Dendritic cell treated with granulocyte-macrophage colony-stimulating factor and Interleukin-4, amounts not matched to agents 40 ng/mL and 50 ng/mL, for 4 days (primary cell): ENCODE results near the gene CNEP1R1.

ENCODE experiments used
- H3K27ac Mint-ChIP-seq: one replicate; pipeline ENCODE4 v1.8.0; 2022; ENCODE audit warnings: mild to moderate bottlenecking, mixed read lengths
- H3K27me3 Mint-ChIP-seq: one replicate; pipeline ENCODE4 v1.8.0; 2022; ENCODE audit warnings: mild to moderate bottlenecking, mixed read lengths
- H3K36me3 Mint-ChIP-seq: one replicate; pipeline ENCODE4 v1.8.0; 2022; ENCODE audit warnings: low read depth, mixed read lengths
- H3K4me1 Mint-ChIP-seq: one replicate; pipeline ENCODE4 v1.8.0; 2022; ENCODE audit warnings: low read depth, mixed read lengths
- H3K4me3 Mint-ChIP-seq: one replicate; pipeline ENCODE4 v1.8.0; 2022; ENCODE audit warnings: mild to moderate bottlenecking, moderate library complexity, mixed read lengths
- H3K9me3 Mint-ChIP-seq: one replicate; pipeline ENCODE4 v1.8.0; 2022; ENCODE audit warnings: mixed read lengths
- intact Hi-C: fragments of 100-400 bp; cut with micrococcal nuclease; formaldehyde crosslinking; loops from one replicate; pipeline ENCODE4 v1.15.0; 2022

Gene CNEP1R1

GRCh38 chr16:50036426-50036825 lies 11.4 kb downstream of the CNEP1R1 start:
- intact Hi-C loops = no loop called here
- Mint-ChIP-seq H3K4me1 (peaks cover 35% of the 10 kb centered on the region), H3K27me3 (no peaks in the 10 kb centered on the region)

DNA sequence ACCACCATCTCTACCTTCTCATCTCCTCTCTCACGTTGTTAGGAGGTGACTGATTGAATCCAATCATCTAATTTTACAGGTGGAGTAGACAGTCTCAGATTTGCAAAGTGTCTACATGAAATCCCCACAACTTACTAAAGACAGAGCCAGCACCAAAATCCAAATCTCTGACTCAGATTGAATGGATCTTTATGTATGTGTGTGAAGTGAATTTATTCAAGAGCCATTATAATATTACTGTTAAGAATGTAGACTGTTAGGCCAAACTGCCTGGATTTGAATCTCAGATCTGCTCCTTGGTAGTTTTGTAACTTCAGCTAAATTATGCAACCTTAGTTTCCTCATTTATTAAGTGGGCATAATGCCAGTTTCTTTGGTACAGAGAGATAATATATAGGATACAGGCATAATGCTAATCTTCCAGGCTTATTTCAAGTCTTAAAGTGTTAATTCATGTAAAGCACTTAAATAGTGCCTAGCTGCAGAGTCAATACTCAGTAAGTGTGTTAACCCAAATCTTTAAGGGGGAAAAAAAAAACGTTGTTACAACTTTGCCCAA lies 12.7 kb downstream of the CNEP1R1 start:
- peaks cover 35% of the 10 kb centered on the region for H3K4me1 Mint-ChIP-seq
- peak overlapping the region; percentile 83 for H3K27ac Mint-ChIP-seq

More at GRCh38 chr16:50036426-50036825, 11.4 kb downstream of the CNEP1R1 start:
- peaks cover 51% of the 10 kb centered on the region for H3K36me3 Mint-ChIP-seq
- no peak overlapping the region for H3K27ac Mint-ChIP-seq
- no peak overlapping the region for H3K4me3 Mint-ChIP-seq
- H3K9me3 Mint-ChIP-seq = no peaks in the 10 kb centered on the region

GRCh38 chr16:50038286-50038685 lies 13.3 kb downstream of the CNEP1R1 start:
- Mint-ChIP-seq H3K4me3 (peak overlapping the region; percentile 45), H3K27ac (peak overlapping the region; percentile 83), H3K9me3 (no peaks in the 10 kb centered on the region), H3K36me3 (peaks cover 33% of the 10 kb centered on the region), H3K4me1 (peaks cover 36% of the 10 kb centered on the region), H3K27me3 (no peaks in the 10 kb centered on the region)
- intact Hi-C loops = loop anchor here (1.0 to 2.0 kb wide), 3 partner anchors 13 to 115 kb away; partner anchors contain the start of genes CNEP1R1, HEATR3 and TENT4B

More for the DNA sequence above, 12.7 kb downstream of the CNEP1R1 start:
- Mint-ChIP-seq H3K27me3 (no peaks in the 10 kb centered on the region), H3K9me3 (no peaks in the 10 kb centered on the region), H3K4me3 (peak overlapping the region; percentile 9), H3K36me3 (peaks cover 38% of the 10 kb centered on the region)
- intact Hi-C loops = loop anchor here (1.0 to 2.0 kb wide), 3 partner anchors 13 to 115 kb away; partner anchors contain the start of genes CNEP1R1, HEATR3 and TENT4B

DNA sequence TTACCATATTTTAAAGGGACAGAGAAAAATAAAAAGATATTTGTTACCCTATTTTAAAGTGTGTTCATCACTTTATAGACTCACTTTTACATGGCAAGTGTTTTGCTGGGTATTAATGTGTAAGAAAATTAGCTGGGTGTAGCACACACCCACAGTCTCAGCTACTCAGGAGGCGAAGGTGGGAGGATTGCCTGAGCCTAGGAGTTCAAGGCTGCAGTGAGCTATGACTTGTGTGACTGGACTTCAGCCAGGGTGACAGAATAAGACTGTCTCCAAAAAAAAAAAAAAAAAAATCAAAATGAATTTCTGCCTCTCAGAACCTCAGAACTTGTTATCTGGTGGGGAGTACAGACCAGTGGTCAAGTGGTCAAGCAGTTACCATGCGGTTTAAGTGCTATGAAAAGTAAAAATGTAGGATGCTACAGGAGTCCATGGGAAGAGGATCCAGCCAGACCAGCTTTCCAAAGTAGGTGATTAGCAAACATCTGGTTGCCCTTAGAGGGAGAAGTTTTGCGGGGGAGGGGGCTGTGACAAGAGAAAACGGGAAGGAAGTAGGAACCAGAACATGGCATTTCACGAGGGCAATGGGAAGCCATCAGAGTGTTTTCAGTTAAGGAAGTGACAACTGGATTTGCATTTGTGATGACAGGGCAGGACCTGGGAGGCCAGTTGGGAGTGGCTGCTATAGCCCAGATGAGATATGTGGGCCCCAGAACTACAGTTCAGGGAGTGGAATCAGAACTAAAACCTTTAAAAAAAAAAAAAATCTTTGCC lies 13.9 kb downstream of the CNEP1R1 start:
- Mint-ChIP-seq H3K27ac (peak overlapping the region; percentile 83), H3K27me3 (no peaks in the 10 kb centered on the region), H3K36me3 (peaks cover 26% of the 10 kb centered on the region), H3K4me3 (peak overlapping the region; percentile 27), H3K9me3 (no peaks in the 10 kb centered on the region), H3K4me1 (peaks cover 40% of the 10 kb centered on the region)
- intact Hi-C loops = loop anchor here (1.0 to 2.0 kb wide), 3 partner anchors 14 to 114 kb away; partner anchors contain the start of genes CNEP1R1, HEATR3 and TENT4B

DNA sequence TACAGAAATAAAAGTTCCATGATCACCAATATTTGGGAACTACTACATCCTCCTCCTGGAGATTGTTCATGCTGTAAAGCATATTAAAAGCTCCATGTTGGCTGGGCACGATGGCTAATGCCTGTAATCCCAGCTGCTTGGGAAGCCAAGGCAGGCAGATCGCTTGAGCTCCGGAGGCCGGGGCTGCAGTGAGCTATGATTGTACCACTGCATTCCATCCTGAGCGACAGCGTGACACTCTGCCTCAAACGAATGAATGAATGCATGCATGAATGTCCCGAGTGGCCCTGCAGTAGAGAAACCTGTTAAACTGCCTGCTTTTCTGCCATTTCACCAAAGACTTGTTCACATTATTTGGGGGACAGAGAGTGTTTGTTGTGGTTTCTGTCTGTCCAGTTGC lies 15.0 kb downstream of the CNEP1R1 start:
- Mint-ChIP-seq H3K27me3 (no peaks in the 10 kb centered on the region), H3K4me1 (peaks cover 40% of the 10 kb centered on the region), H3K36me3 (peaks cover 15% of the 10 kb centered on the region), H3K27ac (peak overlapping the region; percentile 83), H3K9me3 (no peaks in the 10 kb centered on the region), H3K4me3 (no peak overlapping the region)
- intact Hi-C loops = no loop called here

GRCh38 chr16:50040710-50041109 lies 15.7 kb downstream of the CNEP1R1 start:
- H3K4me1 Mint-ChIP-seq = peaks cover 40% of the 10 kb centered on the region
- peak overlapping the region; percentile 50 for H3K27ac Mint-ChIP-seq
- intact Hi-C loops = no loop called here
- peaks cover 9% of the 10 kb centered on the region for H3K36me3 Mint-ChIP-seq
- H3K9me3 Mint-ChIP-seq = no peaks in the 10 kb centered on the region
- H3K27me3 Mint-ChIP-seq = no peaks in the 10 kb centered on the region
- H3K4me3 Mint-ChIP-seq = no peak overlapping the region

DNA sequence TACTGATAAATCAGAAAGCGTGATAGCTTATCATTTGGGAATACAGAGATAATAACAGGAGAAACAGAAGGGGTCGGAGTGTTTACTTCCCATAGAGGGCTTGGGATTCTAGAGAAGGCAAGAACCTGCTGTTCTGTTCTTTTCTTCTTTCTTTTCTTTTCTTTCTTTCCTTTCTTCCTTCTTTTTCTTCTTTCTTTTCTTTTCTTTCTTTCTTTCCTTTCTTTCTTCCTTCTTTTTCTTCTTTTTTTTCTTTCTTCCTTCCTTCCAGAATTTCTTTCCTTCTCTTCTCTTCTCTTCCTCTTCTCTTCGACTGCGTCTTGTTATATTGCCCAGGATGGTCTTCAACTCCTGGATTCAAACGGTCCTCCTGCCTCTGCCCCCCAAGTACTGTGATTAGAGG lies 18.3 kb downstream of the CNEP1R1 start:
- H3K4me3 Mint-ChIP-seq = no peak overlapping the region
- intact Hi-C loops = no loop called here
- peak overlapping the region; percentile 17 for H3K27ac Mint-ChIP-seq
- no peaks in the 10 kb centered on the region for H3K9me3 Mint-ChIP-seq
- H3K4me1 Mint-ChIP-seq = peaks cover 29% of the 10 kb centered on the region
- H3K36me3 Mint-ChIP-seq = no peaks in the 10 kb centered on the region
- H3K27me3 Mint-ChIP-seq = no peaks in the 10 kb centered on the region

- Mint-ChIP-seq H3K27ac (no peak overlapping the region), H3K4me3 (no peak overlapping the region), H3K27me3 (no peaks in the 10 kb centered on the region), H3K9me3 (no peaks in the 10 kb centered on the region), H3K4me1 (peaks cover 10% of the 10 kb centered on the region), H3K36me3 (no peaks in the 10 kb centered on the region)
- intact Hi-C loops = no loop called here
Measured at GRCh38 chr16:50045412-50045811, 20.4 kb downstream of the CNEP1R1 start.

- intact Hi-C loops = no loop called here
- Mint-ChIP-seq H3K4me3 (no peak overlapping the region), H3K36me3 (no peaks in the 10 kb centered on the region), H3K27ac (peak overlapping the region; percentile 5), H3K9me3 (no peaks in the 10 kb centered on the region), H3K27me3 (no peaks in the 10 kb centered on the region), H3K4me1 (peaks cover 6% of the 10 kb centered on the region)
Measured at GRCh38 chr16:50046853-50047252, 21.8 kb downstream of the CNEP1R1 start.

- H3K4me1 Mint-ChIP-seq = peaks cover 6% of the 10 kb centered on the region
- H3K27ac Mint-ChIP-seq = no peak overlapping the region
- no peaks in the 10 kb centered on the region for H3K36me3 Mint-ChIP-seq
- H3K9me3 Mint-ChIP-seq = no peaks in the 10 kb centered on the region
- intact Hi-C loops = no loop called here
- no peak overlapping the region for H3K4me3 Mint-ChIP-seq
- no peaks in the 10 kb centered on the region for H3K27me3 Mint-ChIP-seq
Measured at GRCh38 chr16:50047864-50048263, 22.8 kb downstream of the CNEP1R1 start.

GRCh38 chr16:50050802-50051201 lies 25.8 kb downstream of the CNEP1R1 start:
- Mint-ChIP-seq H3K27ac (no peak overlapping the region), H3K36me3 (no peaks in the 10 kb centered on the region), H3K27me3 (no peaks in the 10 kb centered on the region), H3K4me1 (no peaks in the 10 kb centered on the region), H3K4me3 (no peak overlapping the region), H3K9me3 (peaks cover 9% of the 10 kb centered on the region)
- intact Hi-C loops = no loop called here

- Mint-ChIP-seq H3K4me1 (no peaks in the 10 kb centered on the region), H3K9me3 (peaks cover 24% of the 10 kb centered on the region), H3K27ac (no peak overlapping the region), H3K27me3 (no peaks in the 10 kb centered on the region), H3K4me3 (no peak overlapping the region), H3K36me3 (no peaks in the 10 kb centered on the region)
- intact Hi-C loops = no loop called here
Measured at GRCh38 chr16:50056226-50056625, 31.2 kb downstream of the CNEP1R1 start.

DNA sequence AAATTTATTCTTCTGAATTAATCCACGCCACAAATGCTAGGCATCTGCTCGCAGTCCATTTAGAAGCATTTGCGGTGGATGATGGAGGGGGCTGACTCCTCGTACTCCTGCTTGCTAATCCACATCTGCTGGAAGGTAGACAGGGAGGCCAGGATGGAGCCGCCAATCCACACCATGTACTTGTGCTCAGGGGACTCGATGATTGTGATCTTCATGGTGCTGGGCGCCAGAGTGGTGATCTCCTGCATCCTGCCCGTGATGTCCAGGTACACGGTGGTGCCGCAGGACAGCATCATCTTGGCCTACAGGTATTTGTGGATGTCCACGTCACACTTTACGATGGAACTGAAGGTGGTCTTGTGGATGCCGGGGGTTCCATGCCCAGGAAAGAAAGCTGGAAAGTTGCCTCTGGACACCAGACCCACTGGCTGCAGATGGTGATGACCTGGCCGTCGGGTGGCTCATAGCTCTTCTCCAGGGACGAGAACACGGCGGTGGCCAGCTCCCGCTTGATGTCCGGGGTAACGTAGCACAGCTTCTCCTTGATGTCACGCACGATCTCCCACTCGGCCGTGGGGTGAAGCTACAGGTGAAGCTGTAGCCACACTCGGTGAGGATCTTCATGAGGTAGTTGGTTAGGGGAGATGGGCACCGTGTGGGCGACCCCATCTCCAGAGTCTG lies 33.2 kb downstream of the CNEP1R1 start:
- intact Hi-C loops = no loop called here
- H3K4me1 Mint-ChIP-seq = peaks cover 5% of the 10 kb centered on the region

DNA sequence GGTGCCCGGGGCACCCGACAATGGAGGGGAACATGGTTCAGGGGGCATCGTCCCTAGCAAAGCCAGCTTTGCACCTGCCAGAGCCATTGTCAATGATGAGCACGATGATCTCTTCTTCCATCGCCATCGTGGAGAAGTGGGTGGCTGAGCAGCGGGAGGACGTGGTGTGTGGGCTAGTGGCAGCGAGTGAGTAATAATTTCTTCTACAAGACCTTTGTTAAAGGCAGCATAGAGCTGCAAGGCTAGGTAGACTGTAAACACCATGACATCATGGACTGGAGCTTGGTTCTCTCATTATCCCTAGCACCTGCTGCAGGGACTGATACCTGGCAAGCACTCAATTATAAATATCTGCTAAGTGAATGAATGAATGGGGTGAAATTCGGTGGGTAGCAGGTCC lies 34.1 kb downstream of the CNEP1R1 start:
- H3K36me3 Mint-ChIP-seq = no peaks in the 10 kb centered on the region
- H3K4me1 Mint-ChIP-seq = peaks cover 5% of the 10 kb centered on the region
- peaks cover 24% of the 10 kb centered on the region for H3K9me3 Mint-ChIP-seq
- no peaks in the 10 kb centered on the region for H3K27me3 Mint-ChIP-seq
- intact Hi-C loops = no loop called here
- no peak overlapping the region for H3K4me3 Mint-ChIP-seq
- no peak overlapping the region for H3K27ac Mint-ChIP-seq

More for the DNA sequence above, 33.2 kb downstream of the CNEP1R1 start:
- no peaks in the 10 kb centered on the region for H3K36me3 Mint-ChIP-seq
- no peak overlapping the region for H3K4me3 Mint-ChIP-seq
- peaks cover 24% of the 10 kb centered on the region for H3K9me3 Mint-ChIP-seq
- H3K27me3 Mint-ChIP-seq = no peaks in the 10 kb centered on the region
- H3K27ac Mint-ChIP-seq = no peak overlapping the region
